MM.1S (cell line): Measurements from ENCODE around the gene ATG5.

ENCODE experiments used
- DNase-seq: peaks from one replicate; pipeline ENCODE4 v3.0.0-alpha.2; 2015
- H2AFZ ChIP-seq: fragments of 300-600 bp; sonication (generic); 2 replicates; pipeline ENCODE4 v1.6.0; 2016; ENCODE audit warnings: antibody characterized with exemption, low read length
- H3F3A ChIP-seq: fragments of 300-600 bp; sonication (generic); 2 replicates; pipeline ENCODE4 v1.6.1; 2016; ENCODE audit warnings: mild to moderate bottlenecking, antibody characterized with exemption, low read length, moderate library complexity, mixed read lengths; ENCODE audit not compliant: insufficient read depth
- H3K27ac ChIP-seq: fragments of 300-600 bp; sonication (generic); 2 replicates; pipeline ENCODE4 v1.5.1; 2016; ENCODE audit warnings: mild to moderate bottlenecking, low read length
- H3K27me3 ChIP-seq: fragments of 300-600 bp; sonication (generic); replicated peaks from 2 replicates; pipeline ENCODE4 v1.6.0; 2016; ENCODE audit warnings: low read length; ENCODE audit not compliant: insufficient read depth
- H3K36me3 ChIP-seq: fragments of 300-600 bp; sonication (generic); replicated peaks from 2 replicates; pipeline ENCODE4 v1.6.1; 2016; ENCODE audit warnings: mild to moderate bottlenecking, low read length, mixed read lengths; ENCODE audit not compliant: insufficient read depth
- H3K4me1 ChIP-seq: fragments of 300-600 bp; sonication (generic); 2 replicates; pipeline ENCODE4 v1.6.1; 2016; ENCODE audit warnings: low read length, mixed read lengths
- H3K4me2 ChIP-seq: fragments of 300-600 bp; sonication (generic); 2 replicates; pipeline ENCODE4 v1.6.0; 2016; ENCODE audit warnings: low read depth, low read length
- H3K4me3 ChIP-seq: fragments of 300-600 bp; sonication (generic); 2 replicates; pipeline ENCODE4 v1.5.1; 2016; ENCODE audit warnings: low read length, mixed read lengths
- H3K79me2 ChIP-seq: fragments of 300-600 bp; sonication (generic); 2 replicates; pipeline ENCODE4 v1.6.1; 2016; ENCODE audit warnings: mixed run types, low read length, mixed read lengths
- H3K9ac ChIP-seq: fragments of 300-600 bp; sonication (generic); 2 replicates; pipeline ENCODE4 v1.6.1; 2016; ENCODE audit warnings: low read length, mixed read lengths
- H3K9me2 ChIP-seq: fragments of 300-600 bp; sonication (generic); replicated peaks from 2 replicates; pipeline ENCODE4 v1.6.1; 2016; ENCODE audit warnings: mild to moderate bottlenecking, low read length, mixed read lengths; ENCODE audit not compliant: insufficient read depth
- H3K9me3 ChIP-seq: fragments of 300-600 bp; sonication (generic); replicated peaks from 2 replicates; pipeline ENCODE4 v1.6.1; 2016; ENCODE audit warnings: mild to moderate bottlenecking, low read length, mixed read lengths; ENCODE audit not compliant: insufficient read depth
- H4K20me1 ChIP-seq: fragments of 300-600 bp; sonication (generic); 2 replicates; pipeline ENCODE4 v1.6.1; 2016; ENCODE audit warnings: mild to moderate bottlenecking, low read length, moderate library complexity, mixed read lengths; ENCODE audit not compliant: insufficient read depth
- EZH2 ChIP-seq: fragments of 300-600 bp; sonication (generic); optimal IDR thresholded peaks from 2 replicates; pipeline ENCODE3; 2017; ENCODE audit warnings: low read depth, mild to moderate bottlenecking, antibody characterized with exemption, low read length, mixed read lengths
- EZH2phosphoT487 ChIP-seq: fragments of 300-600 bp; sonication (generic); IDR thresholded peaks from 2 replicates; pipeline ENCODE4 v1.6.1; 2018; ENCODE audit warnings: antibody characterized with exemption, low read length
- TF ChIP-seq, protein P1 (sequence below): fragments of 300-600 bp; sonication (generic); IDR thresholded peaks from 2 replicates; pipeline ENCODE4 v1.5.1; 2016; ENCODE audit warnings: antibody characterized with exemption, low read length, mixed read lengths

ATG5 gene

DNA sequence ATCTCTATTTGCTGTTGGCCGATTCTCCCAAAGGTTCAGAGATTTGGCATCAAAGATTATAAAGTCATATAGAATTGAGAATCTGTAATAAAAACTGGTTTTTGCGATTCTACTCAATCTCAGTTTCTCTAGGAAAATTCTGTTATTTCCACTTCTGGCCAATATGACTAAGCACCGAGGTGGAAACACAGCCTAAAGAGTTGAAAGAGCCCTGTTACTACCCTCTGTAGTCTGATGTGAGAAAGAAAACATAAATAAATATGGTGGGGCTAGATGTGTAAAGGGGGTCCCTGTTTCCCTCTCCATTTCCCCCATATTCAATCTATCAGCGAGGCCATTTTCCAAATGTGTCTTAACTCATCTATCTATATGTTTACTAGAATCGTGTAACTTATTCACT lies 156.0 kb downstream of the ATG5 start:
- Histone ChIP-seq H3F3A (peaks cover 50% of the 10 kb centered on the region), H3K9ac (no peak overlapping the region), H3K4me3 (no peak overlapping the region), H3K79me2 (peaks cover 12% of the 10 kb centered on the region), H3K4me2 (no peak overlapping the region), H4K20me1 (no peaks in the 10 kb centered on the region), H3K9me2 (no peaks in the 10 kb centered on the region), H3K27me3 (no peaks in the 10 kb centered on the region), H2AFZ (no peak overlapping the region), H3K9me3 (no peaks in the 10 kb centered on the region), H3K36me3 (no peaks in the 10 kb centered on the region), H3K27ac (no peak overlapping the region), H3K4me1 (peaks cover 81% of the 10 kb centered on the region)
- TF ChIP-seq EZH2phosphoT487 (no peak), EZH2 (no peak)
- TF ChIP-seq, protein P1, sequence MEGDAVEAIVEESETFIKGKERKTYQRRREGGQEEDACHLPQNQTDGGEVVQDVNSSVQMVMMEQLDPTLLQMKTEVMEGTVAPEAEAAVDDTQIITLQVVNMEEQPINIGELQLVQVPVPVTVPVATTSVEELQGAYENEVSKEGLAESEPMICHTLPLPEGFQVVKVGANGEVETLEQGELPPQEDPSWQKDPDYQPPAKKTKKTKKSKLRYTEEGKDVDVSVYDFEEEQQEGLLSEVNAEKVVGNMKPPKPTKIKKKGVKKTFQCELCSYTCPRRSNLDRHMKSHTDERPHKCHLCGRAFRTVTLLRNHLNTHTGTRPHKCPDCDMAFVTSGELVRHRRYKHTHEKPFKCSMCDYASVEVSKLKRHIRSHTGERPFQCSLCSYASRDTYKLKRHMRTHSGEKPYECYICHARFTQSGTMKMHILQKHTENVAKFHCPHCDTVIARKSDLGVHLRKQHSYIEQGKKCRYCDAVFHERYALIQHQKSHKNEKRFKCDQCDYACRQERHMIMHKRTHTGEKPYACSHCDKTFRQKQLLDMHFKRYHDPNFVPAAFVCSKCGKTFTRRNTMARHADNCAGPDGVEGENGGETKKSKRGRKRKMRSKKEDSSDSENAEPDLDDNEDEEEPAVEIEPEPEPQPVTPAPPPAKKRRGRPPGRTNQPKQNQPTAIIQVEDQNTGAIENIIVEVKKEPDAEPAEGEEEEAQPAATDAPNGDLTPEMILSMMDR: no peak
- DNase-seq: no peak

DNA sequence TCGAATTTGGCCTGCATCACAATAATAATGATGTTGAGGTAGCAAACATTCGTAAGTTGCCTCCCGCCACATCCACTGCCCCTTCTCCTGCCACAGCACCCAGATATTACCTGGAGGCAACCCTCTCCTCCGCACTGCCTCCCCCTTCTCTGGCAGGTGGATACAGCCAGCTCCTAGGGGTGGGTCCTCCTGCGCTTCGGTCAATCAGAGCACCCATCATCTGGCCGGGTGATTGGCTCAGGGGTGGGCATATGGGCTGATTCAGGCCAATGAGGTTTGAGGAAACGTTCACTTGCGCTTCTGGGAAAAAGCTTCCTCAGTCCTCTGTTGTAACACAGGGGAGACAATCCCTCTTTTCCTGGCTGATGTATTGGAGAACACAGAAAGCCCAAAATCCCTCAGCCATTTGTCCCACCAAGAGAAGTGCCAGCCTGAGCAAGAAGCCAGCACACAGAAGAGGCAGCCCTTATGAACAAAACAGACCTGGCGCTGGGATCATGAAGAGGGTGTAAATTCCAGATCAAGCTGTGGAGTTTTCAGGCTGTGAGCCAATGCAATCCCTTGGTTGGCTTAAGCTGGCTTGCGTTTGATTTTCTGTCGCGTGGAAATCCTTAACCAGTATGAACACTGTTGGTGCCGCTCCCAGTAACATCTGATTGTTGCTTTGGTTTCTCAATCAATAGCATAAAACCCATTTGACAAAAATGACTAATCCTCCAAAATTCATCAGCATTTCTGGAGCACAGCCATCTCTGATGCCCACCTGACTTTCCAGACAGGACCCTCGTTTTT lies 157.3 kb downstream of the ATG5 start:
- H3K27me3 ChIP-seq: no peaks in the 10 kb centered on the region
- DNase-seq: no peak
- peaks cover 12% of the 10 kb centered on the region for H3K79me2 ChIP-seq
- peak overlapping the region; percentile 44 for H3K4me2 ChIP-seq
- H3K9ac ChIP-seq: peak overlapping the region; percentile 73
- H3F3A ChIP-seq: peaks cover 58% of the 10 kb centered on the region
- peaks cover 84% of the 10 kb centered on the region for H3K4me1 ChIP-seq
- no peak overlapping the region for H2AFZ ChIP-seq
- H3K9me2 ChIP-seq: no peaks in the 10 kb centered on the region
- TF ChIP-seq EZH2 (no peak), EZH2phosphoT487 (no peak)
- TF ChIP-seq, protein P1: no peak
- H3K4me3 ChIP-seq: peak overlapping the region; percentile 10; the same call in 1 of the 2 replicates
- no peaks in the 10 kb centered on the region for H4K20me1 ChIP-seq
- no peaks in the 10 kb centered on the region for H3K9me3 ChIP-seq
- H3K27ac ChIP-seq: peak overlapping the region; percentile 98
- no peaks in the 10 kb centered on the region for H3K36me3 ChIP-seq

DNA sequence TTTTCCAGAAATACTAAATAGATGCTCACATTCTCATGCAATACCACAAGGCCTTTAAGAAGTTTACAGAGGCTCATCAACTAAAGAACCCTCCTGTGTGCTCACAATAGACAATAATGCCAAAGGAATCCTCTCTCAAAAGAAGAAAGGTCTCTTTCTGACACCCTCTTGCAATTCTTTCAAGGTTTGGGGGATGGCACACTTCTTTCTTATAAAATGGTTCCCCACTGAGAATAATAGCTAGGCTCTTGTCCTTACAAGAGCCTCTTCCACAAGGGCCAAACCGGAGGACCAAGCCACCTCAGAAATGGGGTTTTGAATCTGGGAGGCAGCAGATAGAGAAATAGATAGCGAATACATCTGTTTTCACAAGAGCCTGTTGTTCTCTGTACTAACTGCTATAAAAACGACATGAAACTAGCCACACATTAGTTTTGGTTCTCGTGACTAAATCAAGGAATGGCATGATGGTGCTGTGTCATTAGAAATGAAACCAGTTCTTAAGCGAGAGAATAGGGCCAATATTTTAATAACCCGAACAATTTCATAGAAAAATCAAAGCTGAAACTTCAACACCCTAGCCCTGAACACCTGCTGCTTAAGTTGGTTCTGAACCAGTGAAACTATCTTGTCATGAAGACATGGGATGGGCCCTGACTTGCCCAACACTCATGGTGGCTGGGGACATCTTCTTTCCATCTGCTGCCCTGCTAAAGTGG lies 158.3 kb downstream of the ATG5 start:
- H4K20me1 ChIP-seq: no peaks in the 10 kb centered on the region
- H3K79me2 ChIP-seq: peaks cover 12% of the 10 kb centered on the region
- H3K9me2 ChIP-seq: no peaks in the 10 kb centered on the region
- peak overlapping the region; percentile 44 for H3K4me2 ChIP-seq
- H3F3A ChIP-seq: peaks cover 64% of the 10 kb centered on the region
- no peaks in the 10 kb centered on the region for H3K9me3 ChIP-seq
- peak overlapping the region; percentile 98 for H3K27ac ChIP-seq
- TF ChIP-seq, protein P1: no peak
- TF ChIP-seq EZH2phosphoT487 (no peak), EZH2 (no peak)
- H3K4me1 ChIP-seq: peaks cover 84% of the 10 kb centered on the region
- no peaks in the 10 kb centered on the region for H3K36me3 ChIP-seq
- peak overlapping the region; percentile 10; the same call in 1 of the 2 replicates for H3K4me3 ChIP-seq
- H3K9ac ChIP-seq: peak overlapping the region; percentile 73
- H3K27me3 ChIP-seq: no peaks in the 10 kb centered on the region
- DNase-seq: peak; percentile 95
- no peak overlapping the region for H2AFZ ChIP-seq
